Ishikawa (cell line): ENCODE measurements around the gene RXRA.

Experiments
- CEBPB ChIP-seq: IDR thresholded peaks from 2 replicates; pipeline ENCODE4 v1.6.1; 2012
- CREB1 ChIP-seq: IDR thresholded peaks from 2 replicates; pipeline ENCODE4 v1.6.1; 2012; ENCODE audit warnings: low read depth
- EGR1 ChIP-seq: IDR thresholded peaks from 2 replicates; pipeline ENCODE4 v1.6.1; 2012
- EP300 ChIP-seq: IDR thresholded peaks from 2 replicates; pipeline ENCODE4 v1.6.1; 2012; ENCODE audit warnings: borderline replicate concordance
- FOXM1 ChIP-seq: IDR thresholded peaks from 2 replicates; pipeline ENCODE4 v1.6.1; 2012; ENCODE audit warnings: low read depth, borderline replicate concordance
- MAX ChIP-seq: IDR thresholded peaks from 2 replicates; pipeline ENCODE4 v1.6.1; 2012
- NFIC ChIP-seq: IDR thresholded peaks from 2 replicates; pipeline ENCODE4 v1.6.1; 2012
- RAD21 ChIP-seq: IDR thresholded peaks from 2 replicates; pipeline ENCODE4 v1.6.1; 2012; ENCODE audit warnings: low read depth
- REST ChIP-seq: IDR thresholded peaks from 2 replicates; pipeline ENCODE4 v1.6.1; 2012; ENCODE audit warnings: low read depth, mild to moderate bottlenecking
- TAF1 ChIP-seq: IDR thresholded peaks from 2 replicates; pipeline ENCODE4 v1.6.1; 2012; ENCODE audit warnings: low read depth, mild to moderate bottlenecking
- TCF12 ChIP-seq: IDR thresholded peaks from 2 replicates; pipeline ENCODE4 v1.6.1; 2012; ENCODE audit warnings: low read depth
- TEAD4 ChIP-seq: IDR thresholded peaks from 2 replicates; pipeline ENCODE4 v1.6.1; 2012
- YY1 ChIP-seq: IDR thresholded peaks from 2 replicates; pipeline ENCODE4 v1.6.1; 2012; ENCODE audit warnings: low read depth
- ZBTB7A ChIP-seq: IDR thresholded peaks from 2 replicates; pipeline ENCODE4 v1.6.1; 2012; ENCODE audit warnings: low read depth
- TF ChIP-seq, protein P1 (sequence below): IDR thresholded peaks from 2 replicates; pipeline ENCODE4 v1.6.1; 2012

Gene RXRA

GRCh38 chr9:134454476-134454857, 128.2 kb downstream of the RXRA start:
- no peak for TF ChIP-seq RAD21
- TF ChIP-seq CREB1: no peak
- no peak for TF ChIP-seq EGR1
- TF ChIP-seq EP300: no peak
- no peak for TF ChIP-seq MAX
- no peak for TF ChIP-seq NFIC
- TF ChIP-seq, protein P1, sequence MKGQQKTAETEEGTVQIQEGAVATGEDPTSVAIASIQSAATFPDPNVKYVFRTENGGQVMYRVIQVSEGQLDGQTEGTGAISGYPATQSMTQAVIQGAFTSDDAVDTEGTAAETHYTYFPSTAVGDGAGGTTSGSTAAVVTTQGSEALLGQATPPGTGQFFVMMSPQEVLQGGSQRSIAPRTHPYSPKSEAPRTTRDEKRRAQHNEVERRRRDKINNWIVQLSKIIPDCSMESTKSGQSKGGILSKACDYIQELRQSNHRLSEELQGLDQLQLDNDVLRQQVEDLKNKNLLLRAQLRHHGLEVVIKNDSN: no peak
- no peak for TF ChIP-seq ZBTB7A
- no peak for TF ChIP-seq TCF12
- TF ChIP-seq YY1: no peak
- TF ChIP-seq TEAD4: no peak
- TF ChIP-seq CEBPB: no peak
- no peak for TF ChIP-seq FOXM1
- no peak for TF ChIP-seq TAF1
- TF ChIP-seq REST: no peak

- TF ChIP-seq NFIC: no peak
- no peak for TF ChIP-seq MAX
- no peak for TF ChIP-seq REST
- no peak for TF ChIP-seq CEBPB
- TF ChIP-seq YY1: no peak
- no peak for TF ChIP-seq EGR1
- no peak for TF ChIP-seq TAF1
- TF ChIP-seq FOXM1: no peak
- no peak for TF ChIP-seq ZBTB7A
- TF ChIP-seq, protein P1: no peak
Measured at GRCh38 chr9:134455021-134455471, 128.8 kb downstream of the RXRA start.

- TF ChIP-seq REST: no peak
- no peak for TF ChIP-seq EP300
- no peak for TF ChIP-seq FOXM1
- TF ChIP-seq TEAD4: no peak
- TF ChIP-seq ZBTB7A: no peak
- TF ChIP-seq TAF1: no peak
- TF ChIP-seq CREB1: no peak
- TF ChIP-seq, protein P1: no peak
- TF ChIP-seq RAD21: no peak
- TF ChIP-seq CEBPB: no peak
- no peak for TF ChIP-seq EGR1
- no peak for TF ChIP-seq NFIC
- no peak for TF ChIP-seq TCF12
- TF ChIP-seq YY1: no peak
- no peak for TF ChIP-seq MAX
Measured at GRCh38 chr9:134455537-134455933, 129.3 kb downstream of the RXRA start.

- peak; percentile 77 for TF ChIP-seq MAX
- TF ChIP-seq REST: no peak
- TF ChIP-seq TEAD4: peak; percentile 47; the same call in 1 of the 2 replicates
- TF ChIP-seq CREB1: no peak
- no peak for TF ChIP-seq RAD21
- TF ChIP-seq NFIC: no peak
- TF ChIP-seq EGR1: no peak
- no peak for TF ChIP-seq EP300
- TF ChIP-seq, protein P1: no peak
- TF ChIP-seq TAF1: no peak
- TF ChIP-seq FOXM1: no peak
- TF ChIP-seq CEBPB: no peak
- no peak for TF ChIP-seq YY1
- no peak for TF ChIP-seq TCF12
- TF ChIP-seq ZBTB7A: no peak
Measured at GRCh38 chr9:134455934-134456755, 129.9 kb downstream of the RXRA start.
